Hematopoietic multipotent progenitor cell treated with erythropoietin and hydrocortisone succinate and interleukin-3 and kit ligand, for 4 days (in vitro differentiated cells): Measurements from ENCODE around the gene SIX1.

ENCODE experiments used
- DNase-seq: peaks from one replicate; pipeline ENCODE4 v3.0.0-alpha.2; 2015

Gene SIX1

DNA sequence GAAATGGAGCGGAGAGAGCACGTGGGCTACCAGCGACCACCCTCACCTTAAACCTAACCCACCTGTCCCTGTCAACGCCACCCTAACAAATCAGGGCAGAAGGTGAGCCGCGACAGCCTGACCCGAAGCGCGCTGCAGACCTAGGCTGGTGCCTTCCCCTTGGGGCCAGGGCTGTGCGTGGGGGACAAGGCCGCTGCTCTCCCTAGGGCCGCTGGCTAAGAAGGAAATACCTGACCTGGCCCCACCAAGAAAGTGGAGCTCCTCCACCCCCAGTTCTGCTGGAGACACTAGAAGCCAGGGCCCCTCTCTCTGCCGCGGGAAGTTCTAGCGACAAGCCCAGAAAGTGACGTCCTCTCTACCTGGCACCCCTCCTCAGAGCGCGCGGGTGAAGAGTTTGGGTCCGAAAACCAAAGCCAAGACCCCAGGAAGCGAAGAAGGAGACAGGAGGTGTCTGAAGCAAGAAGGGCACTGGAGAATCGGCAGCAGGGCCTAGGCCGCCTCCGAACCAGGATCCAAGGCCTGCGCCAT is 7.5 kb downstream of the SIX1 start:
- no peak for DNase-seq

DNA sequence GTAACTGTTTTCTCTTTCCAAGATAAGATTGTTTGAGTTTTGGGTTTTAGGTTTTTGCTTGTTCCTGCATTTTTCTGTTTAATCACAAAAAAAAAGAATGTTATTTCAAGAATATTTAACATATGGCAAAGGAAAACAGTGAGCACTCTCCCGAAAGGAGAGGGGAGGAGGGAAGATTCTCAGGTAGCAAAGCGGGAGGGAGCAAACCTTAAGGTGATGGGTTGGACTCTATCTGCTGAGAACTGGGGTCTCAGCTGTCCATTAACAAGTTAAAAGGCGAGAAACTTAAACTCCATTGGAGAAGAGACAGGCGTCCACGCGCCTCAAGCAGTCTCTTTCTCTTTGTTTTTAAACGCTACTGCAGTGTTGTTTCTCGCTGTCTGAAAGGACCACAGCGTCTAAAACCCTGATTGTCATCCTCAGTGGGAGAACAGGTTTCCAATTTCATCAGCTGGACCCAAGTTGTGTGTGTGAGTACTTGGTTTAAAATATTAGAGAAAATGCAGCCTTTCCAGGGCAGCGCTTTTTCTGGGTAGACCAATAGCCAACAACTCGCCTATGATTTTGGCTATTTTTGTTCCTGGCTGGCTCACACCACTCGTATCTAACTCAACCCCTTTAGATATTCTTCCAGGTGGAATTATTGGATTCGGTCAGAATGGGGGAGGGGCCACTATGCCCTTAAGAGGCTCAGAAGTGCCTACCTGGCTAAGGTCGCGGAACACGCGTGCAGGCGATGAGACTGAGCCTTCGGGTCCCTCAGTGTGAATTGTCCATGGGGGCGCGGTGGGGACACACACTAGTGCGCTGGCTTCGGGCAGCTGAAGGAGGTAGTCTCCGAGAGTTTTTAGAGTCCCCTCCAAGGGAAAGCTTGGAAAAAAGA is 8.2 kb downstream of the SIX1 start:
- no peak for DNase-seq

DNA sequence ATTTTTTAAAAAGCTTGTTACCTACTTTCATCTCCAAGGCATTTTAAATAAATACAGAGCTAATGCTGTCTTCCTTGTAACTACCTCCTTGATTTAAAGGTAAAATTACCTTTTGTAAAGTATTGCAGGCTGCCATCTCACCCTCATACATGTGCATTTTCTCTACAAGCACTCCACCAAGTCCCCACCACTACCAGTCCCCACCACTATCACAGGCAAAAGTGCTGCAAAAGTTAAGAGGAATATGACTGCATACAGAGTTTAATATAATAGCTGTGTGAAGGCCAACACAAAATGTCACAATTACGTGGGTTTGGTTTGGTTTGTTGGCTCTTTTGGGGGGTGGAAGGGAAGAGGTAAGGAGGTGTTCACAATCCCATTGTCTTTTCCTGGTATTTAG is 9.6 kb downstream of the SIX1 start:
- no peak for DNase-seq

DNA sequence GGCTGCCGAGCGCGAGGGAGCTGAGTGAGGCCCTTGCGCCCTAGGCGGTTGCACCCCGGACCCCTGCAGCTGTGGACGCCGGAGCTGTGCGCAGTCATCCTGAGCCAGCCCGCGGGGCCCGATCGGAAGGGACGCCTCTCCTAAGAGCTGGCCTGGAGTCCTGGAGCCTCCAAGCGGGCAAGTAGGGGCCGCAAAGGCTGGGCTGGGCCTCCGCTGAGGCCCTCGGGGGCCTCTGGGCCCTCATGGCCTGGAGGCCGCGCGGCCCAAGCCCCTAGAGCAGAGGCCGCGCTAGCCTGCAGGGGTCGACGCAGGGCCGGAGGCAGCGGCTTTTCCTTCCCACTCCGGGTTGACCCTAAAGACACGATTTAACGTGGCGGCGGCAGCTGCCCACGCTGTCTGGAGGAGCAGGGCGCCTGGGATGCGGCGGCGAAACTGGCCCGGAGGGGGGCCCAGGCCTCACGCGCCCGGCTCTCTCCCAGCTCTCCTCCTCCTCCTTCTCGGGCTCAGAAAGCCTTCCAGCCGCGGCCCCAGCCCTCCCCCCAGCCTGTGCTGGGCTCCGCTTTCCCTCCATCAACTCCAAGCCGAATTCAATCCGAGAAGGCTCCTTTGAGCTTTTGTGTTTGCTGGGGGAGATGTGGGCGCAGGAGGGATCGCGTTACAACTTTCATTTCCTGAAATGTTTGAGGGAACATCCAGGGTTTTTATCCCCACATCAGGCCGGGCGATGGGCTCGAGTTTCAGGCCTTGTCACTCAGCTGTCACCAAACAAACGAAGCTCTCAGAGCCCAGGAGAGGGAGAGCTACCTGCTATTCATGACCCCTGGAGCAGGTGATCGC is 11.6 kb downstream of the SIX1 start:
- DNase-seq, result no peak

DNA sequence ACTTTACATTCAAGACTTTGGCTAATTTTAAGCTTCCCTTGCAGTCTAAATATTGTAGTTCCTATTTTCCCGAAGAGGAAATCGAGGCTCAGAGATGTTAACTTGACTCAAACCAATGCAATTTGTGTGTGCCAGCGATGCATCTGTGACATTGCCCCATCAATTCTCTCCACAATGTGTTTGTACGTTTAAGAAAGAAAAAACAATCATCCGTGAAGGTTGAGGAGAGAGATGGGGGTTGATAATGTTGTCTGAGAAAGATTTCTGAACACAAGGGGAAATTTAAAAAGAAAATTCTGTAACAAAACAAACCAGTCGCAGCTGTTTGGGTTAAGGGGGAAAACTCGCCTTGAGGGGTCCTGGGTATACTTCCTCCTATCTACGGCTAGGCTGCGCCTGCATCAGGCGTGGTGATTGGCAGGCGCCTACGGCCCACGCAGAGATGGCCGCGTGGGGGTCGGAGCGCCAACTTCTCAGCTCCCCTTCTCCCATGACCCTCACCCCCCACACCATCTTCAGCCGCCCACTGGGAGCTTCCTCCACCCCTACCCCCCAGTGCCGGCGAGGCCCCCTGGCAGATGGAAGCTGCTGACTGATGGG is 12.3 kb downstream of the SIX1 start:
- DNase-seq, result no peak

DNA sequence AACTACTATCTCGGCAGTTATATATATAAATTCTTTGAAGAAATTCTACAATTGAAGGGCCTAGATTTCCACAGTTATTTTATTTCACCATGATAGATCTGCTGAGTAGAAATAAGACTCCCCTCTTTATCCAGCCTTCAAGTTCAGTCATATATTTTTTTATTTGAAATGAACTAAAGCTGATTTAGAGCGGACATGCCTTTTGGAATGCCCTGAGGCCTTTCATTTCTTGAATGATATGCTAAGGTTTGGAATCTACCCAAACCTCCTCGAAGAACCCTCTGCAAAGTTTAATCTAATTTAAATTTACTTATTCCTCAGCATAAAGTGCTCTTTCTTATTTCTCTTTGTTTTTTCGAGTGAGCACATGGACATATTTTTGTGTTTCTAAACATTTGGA is 15.1 kb downstream of the SIX1 start:
- no peak for DNase-seq

DNA sequence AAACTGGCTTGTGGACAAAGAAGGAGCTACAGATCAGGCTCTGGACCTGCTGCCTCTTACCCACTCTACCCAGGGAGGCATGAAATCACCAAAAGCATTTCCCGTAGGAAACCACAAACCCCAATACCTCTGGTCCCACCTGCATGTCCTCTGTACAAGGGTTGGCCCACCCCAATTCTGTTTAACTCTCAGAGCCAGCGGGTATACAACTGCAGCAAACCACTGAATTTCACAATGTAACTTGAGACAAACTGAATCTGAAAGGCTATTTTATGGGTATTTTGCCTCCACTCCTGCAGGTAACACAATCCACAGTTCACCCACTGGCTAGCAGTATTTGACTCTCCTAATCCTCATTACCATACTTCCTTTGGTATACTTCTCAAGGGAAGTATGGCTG is 16.5 kb downstream of the SIX1 start:
- DNase-seq, result no peak

DNA sequence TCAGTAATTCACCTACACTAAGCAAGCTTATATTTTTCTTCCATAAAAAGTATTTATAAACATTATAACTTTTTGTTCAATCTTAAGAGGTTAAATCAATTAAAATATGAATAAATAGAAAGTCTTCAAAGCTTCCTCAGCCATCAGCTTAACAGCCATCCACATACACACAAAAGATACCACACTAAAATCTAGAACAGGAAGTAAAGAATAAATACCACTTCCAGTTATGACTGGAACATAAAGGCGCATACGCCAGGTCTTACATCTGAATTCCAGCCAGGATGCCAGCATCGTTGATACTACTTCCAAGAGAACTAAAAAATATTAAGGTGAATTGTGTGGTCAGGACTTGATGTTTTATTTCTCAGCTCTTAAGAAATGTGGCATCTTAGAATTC is 17.0 kb downstream of the SIX1 start:
- no peak for DNase-seq

DNA sequence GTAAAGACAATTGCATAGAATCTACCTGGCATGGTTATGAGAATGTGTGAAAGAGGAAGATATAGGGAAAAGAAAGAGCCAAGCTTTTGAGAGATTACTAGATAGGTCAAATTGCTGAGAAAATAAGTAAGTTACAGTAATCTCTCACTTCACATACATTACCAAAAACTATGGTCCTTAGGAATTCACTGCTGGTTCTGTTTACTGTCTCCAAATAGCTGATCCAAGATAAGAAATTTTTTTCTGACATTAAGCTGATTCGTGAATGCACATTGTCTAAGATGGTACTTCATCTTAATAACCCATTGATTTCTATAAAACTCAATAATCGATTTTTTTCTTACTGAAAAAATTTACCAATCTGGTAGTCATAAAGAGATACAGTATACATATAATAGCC is 17.4 kb downstream of the SIX1 start:
- DNase-seq, result no peak

DNA sequence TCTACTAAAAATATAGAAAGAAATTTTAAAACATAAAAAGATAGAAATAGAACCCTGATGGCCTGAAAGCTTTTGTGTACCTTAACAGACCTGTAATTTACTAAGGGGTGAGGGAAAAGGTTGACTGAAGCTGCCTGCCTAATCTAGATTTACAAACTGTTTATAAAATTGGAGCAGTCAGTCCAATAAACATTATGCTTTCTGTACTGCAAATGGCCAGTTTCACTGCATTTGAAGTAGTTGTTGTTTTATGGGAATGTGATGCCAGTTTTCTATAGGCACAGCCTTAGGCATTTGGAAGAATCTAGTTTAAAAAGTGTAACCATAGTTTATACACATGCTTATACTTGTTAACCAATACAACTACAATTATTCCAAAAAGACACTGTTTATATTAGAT is 19.1 kb downstream of the SIX1 start:
- no peak for DNase-seq

DNA sequence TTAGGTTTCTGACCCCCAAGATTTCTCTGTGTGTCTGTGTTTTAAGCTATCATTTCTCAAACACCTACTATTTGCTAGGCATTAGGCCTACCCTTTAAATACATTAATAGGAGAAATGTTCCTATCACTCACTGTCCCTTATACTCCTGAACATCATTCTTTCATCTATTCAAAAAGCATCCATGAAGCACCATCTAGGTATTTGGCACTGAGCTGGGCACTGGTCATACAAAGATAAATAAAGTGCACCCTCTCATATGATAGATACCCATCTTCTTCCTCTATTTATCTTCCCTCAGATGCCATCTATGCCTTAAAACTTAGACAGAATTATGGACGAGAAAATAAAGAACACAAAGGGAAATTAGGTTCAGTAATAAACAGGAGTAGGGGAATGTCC is 20.4 kb downstream of the SIX1 start:
- DNase-seq, result no peak

DNA sequence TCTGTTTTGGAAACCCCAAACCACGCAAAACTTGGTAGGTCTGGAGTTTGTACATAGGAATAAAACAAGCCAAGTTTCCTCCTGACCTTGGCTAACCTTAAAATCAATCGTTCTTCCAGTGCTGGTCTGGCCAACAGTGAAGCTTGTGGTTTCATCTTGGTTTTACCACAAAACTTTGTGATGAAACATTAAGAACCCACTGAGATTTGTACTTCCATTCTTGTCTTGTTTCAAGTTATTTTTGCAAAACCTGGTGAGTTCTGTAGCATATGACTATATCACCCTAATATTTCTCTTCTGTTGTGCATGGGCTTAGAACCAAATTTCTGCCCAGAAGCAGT is 26.4 kb downstream of the SIX1 start:
- DNase-seq, result no peak

DNA sequence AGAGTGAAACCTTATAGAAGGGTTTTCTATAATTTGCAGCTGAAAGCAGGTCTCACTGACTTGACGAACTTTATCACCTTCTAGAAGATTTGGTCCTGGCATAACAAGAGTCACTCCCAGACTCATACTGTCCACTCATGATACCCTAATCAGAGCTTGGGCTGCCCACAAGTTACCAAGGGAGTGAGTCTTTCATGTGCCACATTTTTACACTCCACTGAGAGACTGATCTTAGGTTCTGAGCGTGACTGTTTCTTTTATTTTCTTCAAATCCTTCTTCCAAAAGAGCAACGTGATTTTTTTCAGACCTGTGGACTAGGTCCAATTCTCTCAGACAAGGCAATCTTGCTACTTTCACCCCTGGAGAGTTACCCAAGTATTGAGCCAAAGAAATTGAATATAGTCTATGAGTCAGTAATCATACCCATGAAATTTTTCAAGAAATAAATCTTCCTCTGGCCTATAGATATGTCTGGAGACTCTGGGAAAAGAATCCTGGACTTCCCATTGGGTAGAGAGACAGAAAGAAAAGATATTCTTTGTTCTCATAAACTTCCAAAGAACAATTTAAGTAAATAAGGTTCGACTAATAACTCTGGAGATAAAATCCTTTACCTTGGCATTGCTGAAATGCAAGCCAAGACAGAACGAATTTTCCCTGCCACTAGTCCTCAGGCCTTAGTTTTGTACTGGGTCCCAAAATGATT is 26.9 kb downstream of the SIX1 start:
- no peak for DNase-seq

DNA sequence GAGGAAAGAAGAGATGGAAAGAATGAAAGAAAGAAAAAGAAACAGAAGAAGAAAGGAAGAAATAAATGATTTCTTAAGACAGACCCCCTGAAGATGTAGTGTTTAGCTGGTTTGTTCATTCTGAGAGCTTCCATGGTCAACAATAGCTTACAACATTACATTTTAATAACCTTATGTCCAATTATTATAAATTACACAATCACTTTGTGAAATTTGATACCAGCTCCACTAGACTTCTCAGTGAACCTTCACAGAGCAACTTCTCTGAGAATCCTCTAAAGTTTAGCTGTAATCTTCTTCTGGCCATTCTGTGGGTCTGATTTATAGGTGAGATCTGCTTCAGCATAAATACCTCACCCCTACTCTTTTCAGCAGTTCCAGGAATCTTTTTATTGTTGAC is 27.9 kb downstream of the SIX1 start:
- no peak for DNase-seq

DNA sequence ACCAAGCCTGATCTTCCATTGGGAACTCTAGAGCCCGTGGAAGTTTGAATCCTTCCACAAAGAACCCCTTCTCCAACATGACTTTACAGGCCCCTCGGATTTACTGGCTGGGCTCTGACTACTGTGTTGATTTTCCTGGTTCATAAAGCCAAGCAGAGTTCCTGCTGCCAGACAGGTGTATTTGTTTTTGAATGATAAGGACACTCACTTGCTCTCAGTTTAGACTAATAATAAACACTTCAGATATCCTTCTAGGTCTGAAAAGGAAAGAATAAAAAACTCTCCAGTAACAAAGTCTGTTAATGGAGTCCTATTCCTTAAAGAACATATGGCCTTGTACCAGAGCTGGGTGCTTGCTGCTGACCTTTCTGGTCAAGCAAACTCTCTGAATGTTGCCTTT is 31.0 kb downstream of the SIX1 start:
- DNase-seq, result no peak

DNA sequence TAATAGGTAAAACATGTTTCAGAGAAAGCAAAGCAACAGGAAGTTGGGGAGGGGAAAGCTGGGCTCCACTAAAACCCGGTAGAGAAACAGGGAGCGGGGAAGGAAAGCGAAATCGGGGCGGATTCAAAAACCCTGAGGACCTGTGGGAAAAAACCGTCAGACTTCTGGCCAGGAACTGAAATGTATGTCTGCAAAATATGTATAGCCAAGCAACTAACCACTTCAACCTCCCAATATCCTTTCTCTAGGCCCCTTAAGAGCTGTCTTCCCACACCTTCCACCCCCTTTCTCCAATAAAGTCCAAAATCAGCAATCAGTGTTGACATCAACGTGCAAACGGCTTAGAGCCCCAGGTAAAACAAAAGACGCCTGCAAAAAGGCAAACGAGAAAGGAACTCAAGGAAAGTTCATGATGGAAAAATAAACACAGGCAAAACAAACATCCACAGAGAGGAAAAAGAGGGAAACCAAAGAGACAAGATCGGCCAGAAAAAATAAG is 32.8 kb downstream of the SIX1 start:
- DNase-seq, result no peak

DNA sequence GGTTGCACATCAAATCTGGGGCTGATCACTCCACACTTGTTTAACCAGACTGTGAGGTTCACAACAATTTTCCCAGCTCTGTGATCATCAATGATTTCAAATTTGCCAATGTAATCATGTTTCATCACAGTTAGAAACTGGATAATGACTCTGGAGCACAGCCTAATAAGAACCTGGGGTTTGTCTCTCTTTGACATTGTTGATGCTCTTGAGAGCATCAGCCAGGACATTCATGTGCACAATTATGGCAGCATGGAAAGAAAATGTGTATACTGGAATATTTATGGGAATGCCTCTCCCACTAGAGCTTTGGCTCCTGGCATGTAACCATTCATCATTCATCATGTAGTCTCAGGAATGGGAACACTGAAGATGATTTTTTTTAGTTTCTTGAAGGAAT is 47.0 kb downstream of the SIX1 start:
- DNase-seq, result no peak

DNA sequence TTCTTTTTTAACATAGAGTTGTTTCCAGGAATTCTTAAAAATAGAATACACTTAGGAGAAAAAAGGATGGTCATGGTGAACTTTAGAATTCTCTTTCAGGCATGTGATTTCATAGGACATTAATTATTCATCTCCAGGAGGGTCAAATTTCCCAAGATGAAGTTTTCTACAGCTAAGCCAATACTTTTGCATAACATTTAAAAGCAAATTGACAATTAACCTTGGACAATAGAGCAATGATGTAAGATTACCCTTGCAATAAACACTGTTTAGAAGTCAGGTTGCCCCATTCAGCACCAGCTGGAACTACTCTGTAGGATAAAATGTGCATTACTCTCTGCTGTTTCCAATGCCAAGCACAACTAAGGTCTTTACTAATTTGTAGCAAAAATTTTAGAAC is 49.5 kb downstream of the SIX1 start:
- no peak for DNase-seq

DNA sequence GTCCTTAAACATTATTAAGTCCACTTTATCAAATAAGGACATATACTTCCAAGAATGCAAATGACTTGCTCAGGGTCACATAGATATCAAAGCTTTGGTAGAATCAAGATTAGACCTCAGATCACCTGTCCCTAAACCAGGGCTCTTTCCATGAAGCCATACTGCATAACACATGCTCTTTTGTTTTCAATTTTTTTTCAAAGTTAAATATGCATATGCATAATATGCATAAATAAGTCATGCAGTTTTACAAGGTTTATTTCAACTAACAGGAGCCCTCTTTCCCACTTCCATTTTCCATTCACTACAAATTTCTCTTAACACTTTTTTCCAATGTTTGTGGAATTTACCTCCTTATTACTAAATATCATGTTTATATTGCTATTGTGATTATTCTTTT is 53.1 kb downstream of the SIX1 start:
- no peak for DNase-seq

DNA sequence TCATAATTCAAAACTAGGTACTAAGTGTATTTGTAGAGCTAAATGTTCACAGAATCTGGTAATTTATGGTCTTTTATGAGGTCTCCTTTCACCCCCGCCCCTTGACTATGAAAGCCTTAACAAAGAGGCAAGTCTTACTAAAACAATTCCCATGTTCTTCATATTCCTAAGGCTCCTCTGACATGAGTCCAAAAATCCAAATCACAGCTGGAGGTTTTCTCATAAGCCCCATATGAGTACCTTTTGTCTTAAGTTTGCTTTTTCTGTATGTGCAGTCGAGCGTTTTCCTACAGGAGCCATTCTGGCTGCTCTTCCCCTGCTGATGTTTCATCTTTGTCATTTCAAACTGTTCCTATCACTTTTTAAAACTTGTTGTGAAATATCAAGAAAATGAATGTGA is 55.2 kb downstream of the SIX1 start:
- no peak for DNase-seq
